ENCODE data around the gene PET100. TPM values are rescaled to one million over a fixed set of nuclear protein-coding genes. Genes with fewer than 3 reads are reported as not detected.

Gene PET100
- total RNA-seq, 4 donors from 2014 or later: 5.9 to 59.9 (median 6.5) TPM; not detected in 1

DNA sequence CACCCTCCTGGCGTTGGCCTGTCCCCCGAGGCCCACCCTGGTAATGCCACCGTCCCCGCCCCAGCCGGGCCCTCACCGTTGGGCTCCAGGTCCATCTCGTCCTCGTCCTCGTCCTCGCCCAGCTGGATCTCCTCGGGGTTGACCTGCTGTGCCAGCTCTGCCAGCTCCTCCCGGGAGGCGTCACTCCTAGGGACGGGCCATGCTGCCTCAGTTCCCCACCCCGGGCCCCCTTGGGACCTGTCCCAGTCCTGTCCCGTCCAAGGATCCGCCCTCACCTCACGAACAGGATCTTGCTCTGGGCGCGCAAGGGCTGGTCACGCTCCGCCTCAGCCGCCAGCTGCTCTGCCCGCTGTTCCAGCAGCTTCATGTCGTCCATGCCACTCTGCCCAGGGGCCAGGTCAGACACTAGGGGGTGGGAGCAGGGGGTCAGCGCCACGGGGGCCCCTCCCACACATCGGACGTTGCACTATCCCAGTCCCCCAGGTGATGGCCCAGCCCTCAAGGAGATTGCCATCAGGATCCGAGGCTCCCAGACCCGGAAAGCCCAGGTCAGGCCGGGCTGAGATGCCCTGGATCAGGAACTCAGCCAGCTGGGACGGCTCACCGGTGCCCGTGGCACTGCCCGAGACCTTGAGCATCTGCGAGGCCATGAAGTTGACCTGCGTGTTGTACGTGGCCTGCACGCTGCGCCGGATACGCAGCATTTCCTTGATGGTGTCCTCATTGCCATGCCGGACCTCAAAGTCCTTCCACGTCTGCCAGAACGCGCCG, 9.7 kb upstream of the PET100 start:
- intact Hi-C loops (cut with DNase I; ENCODE audit: low total_unique reads): no loop called here
- Histone ChIP-seq H3K4me3 (no peak overlapping the region), H3K36me3 (no peaks in the 10 kb centered on the region), H3K27ac (no peak overlapping the region), H3K27me3 (no peaks in the 10 kb centered on the region), H3K9me3 (no peaks in the 10 kb centered on the region), H3K4me1 (no peaks in the 10 kb centered on the region)
- no peak for TF ChIP-seq CTCF (IDR thresholded peaks at IDR 0.05)
- TF ChIP-seq POLR2A (IDR thresholded peaks at IDR 0.05): no peak
- no peak for DNase-seq

DNA sequence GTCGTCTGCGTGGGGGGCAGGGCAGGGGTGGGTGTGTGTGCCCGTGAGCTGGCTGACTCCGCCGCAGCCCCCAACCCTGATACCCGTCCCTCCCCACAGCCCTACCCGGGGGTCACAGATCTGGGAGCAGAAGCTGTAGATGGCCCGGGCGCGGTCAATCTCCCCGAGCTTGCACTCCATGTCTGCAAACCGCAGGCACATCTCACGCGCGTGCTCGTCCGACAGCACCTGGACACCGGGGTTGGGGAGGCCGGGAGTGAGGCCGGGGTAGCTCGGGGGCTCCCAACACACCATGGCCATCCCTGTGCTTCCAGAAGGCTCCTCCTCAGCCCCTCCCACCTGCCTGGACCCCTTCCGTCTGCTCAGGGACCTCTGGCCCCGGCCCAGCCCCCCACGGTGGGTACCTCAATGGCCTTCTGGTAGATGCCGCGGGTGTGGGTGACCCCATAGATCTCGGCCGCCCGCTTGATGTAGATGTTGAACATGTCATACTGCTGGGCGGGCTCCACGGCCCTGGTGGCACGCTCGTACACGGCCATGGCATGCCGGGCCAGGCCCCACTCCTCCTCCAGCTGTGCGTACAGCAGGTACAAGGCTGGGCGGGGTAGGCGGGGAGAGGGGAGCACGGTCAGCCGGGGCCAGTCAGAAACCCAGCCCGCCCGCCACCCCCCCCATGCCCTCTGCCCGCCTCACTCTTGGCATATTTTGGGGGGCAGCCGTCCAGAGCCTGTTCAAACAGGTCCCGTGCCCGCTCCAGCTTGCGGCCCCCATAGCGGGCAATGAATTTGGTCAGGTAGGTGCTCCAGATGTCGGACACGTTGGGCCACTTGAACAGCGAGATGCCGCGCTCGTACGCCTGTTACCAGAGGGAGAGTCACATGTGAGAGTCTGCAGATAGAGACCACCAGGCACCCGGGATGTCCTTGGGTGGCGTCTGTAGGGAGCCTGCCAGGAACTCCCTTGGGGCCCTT, 8.9 kb upstream of the PET100 start:
- no peaks in the 10 kb centered on the region for H3K9me3 ChIP-seq
- no peak overlapping the region for H3K27ac ChIP-seq
- H3K4me3 ChIP-seq: no peak overlapping the region
- H3K36me3 ChIP-seq: no peaks in the 10 kb centered on the region
- no peaks in the 10 kb centered on the region for H3K27me3 ChIP-seq
- DNase-seq: no peak
- no peaks in the 10 kb centered on the region for H3K4me1 ChIP-seq
- TF ChIP-seq POLR2A (IDR thresholded peaks at IDR 0.05): no peak
- no peak for TF ChIP-seq CTCF (IDR thresholded peaks at IDR 0.05)
- intact Hi-C loops (cut with DNase I; ENCODE audit: low total_unique reads): no loop called here

GRCh38 chr19:7622933-7623685, 6.5 kb upstream of the PET100 start:
- Histone ChIP-seq H3K4me3 (no peak overlapping the region), H3K4me1 (peaks cover 0 to 6% of the 10 kb centered on the region in 2 donors), H3K36me3 (no peaks in the 10 kb centered on the region), H3K27ac (no peak overlapping the region), H3K27me3 (no peaks in the 10 kb centered on the region), H3K9me3 (no peaks in the 10 kb centered on the region)
- intact Hi-C loops (cut with DNase I; ENCODE audit: low total_unique reads): no loop called here
- TF ChIP-seq POLR2A (IDR thresholded peaks at IDR 0.05) (no peak), CTCF (IDR thresholded peaks at IDR 0.05) (no peak)
- DNase-seq: no peak

DNA sequence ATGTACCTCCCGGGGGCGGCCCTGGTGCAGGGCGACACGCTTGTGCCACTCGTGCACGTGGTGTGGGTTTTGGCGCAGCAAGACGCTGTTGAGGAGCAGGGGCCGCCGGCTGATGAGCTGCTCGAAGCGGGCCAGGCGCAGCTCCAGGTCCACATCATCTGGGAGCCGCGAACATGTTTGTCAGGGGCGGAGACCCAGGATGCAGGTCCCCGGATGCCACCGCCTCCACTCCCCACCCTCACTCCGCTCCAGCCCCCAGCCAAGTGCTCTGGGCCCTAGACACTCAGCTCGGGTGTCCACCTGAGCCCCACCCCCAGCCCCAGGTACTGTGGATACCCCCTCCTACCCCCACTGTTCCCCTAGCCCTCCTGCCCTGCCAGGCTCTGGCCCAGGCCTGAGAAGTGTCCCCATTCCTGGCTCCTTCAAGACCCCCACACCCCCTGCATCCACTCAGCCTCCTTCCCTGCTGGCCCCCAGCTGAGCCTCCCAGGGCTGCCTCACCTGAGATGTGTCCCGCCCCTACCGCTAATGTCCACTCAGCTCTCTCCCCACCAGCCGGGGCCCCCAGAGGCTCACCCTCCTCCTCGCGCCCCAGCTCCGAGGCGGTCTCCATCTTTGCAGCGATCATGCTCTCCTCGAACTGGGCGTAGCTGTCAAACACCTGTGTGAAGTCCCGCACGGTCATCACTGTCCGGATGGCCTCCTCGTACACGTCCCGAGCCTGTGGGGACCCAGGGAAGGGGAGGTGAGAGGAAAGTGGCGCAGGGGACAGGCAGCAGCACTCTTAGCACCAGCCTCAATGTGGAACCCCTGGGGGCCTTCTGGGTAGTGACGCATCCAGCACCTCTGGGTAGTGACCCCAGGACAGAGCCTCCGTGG, 5.6 kb upstream of the PET100 start:
- TF ChIP-seq CTCF (IDR thresholded peaks at IDR 0.05) (no peak), POLR2A (IDR thresholded peaks at IDR 0.05) (no peak)

More for the DNA sequence above, 5.6 kb upstream of the PET100 start:
- Histone ChIP-seq H3K27me3 (no peaks in the 10 kb centered on the region), H3K9me3 (no peaks in the 10 kb centered on the region), H3K27ac (no peak overlapping the region), H3K36me3 (no peaks in the 10 kb centered on the region), H3K4me1 (peaks cover 0 to 13% of the 10 kb centered on the region in 2 donors), H3K4me3 (no peak overlapping the region)
- intact Hi-C loops (cut with DNase I; ENCODE audit: low total_unique reads): no loop called here
- no peak for DNase-seq

Measured in uterus (tissue), 4 donors.